OCI-LY7 (cell line): ENCODE results near the gene CRB1. TPM values are rescaled to one million over a fixed set of nuclear protein-coding genes. Genes with fewer than 3 reads are reported as not detected.

ENCODE experiments used
- BruUV-seq: library from RNA; stranded (reverse); fragments of 400-500 nt; replicated peaks from 2 replicates; lab custom pipeline; 2021; lab: Mats Ljungman, UMichigan
- CTCF ChIA-PET: fragments of 300-600 bp; sonication (Branson Sonifier 250); formaldehyde crosslinking; loops from one replicate; lab custom pipeline; 2022; ENCODE audit warnings: antibody characterized with exemption; ENCODE audit not compliant: unreplicated experiment; lab: Charles Lee
- POLR2A ChIA-PET: fragments of 300-600 bp; sonication (Branson Sonifier 250); formaldehyde crosslinking; loops from one replicate; lab custom pipeline; 2022; ENCODE audit warnings: antibody characterized with exemption; lab: Charles Lee
- DNase-seq: peaks from one replicate; pipeline ENCODE4 v3.0.0-alpha.2; 2015; ENCODE audit warnings: low spot score
- H2AFZ ChIP-seq: fragments of 200-600 bp; sonication (generic), shearing (Covaris generic); 2 replicates; pipeline ENCODE4 v1.6.1; 2014; ENCODE audit warnings: mild to moderate bottlenecking, antibody characterized with exemption, low read length, moderate library complexity
- H3K27ac ChIP-seq: fragments of 200-600 bp; sonication (generic); 2 replicates; pipeline ENCODE4 v1.5.1; 2014; ENCODE audit warnings: mixed run types, low read depth, mild to moderate bottlenecking, moderate library complexity, low read length, inconsistent platforms; ENCODE audit not compliant: poor library complexity, severe bottlenecking
- H3K36me3 ChIP-seq: fragments of 200-600 bp; sonication (generic); 2 replicates; pipeline ENCODE4 v1.6.1; 2014; ENCODE audit warnings: mild to moderate bottlenecking, antibody characterized with exemption, low read length, moderate library complexity, mixed read lengths; ENCODE audit not compliant: insufficient read depth
- H3K4me1 ChIP-seq: fragments of 200-600 bp; sonication (generic); 2 replicates; pipeline ENCODE4 v1.5.1; 2014; ENCODE audit warnings: mild to moderate bottlenecking, low read length; ENCODE audit not compliant: insufficient read depth, poor library complexity, severe bottlenecking
- H3K4me2 ChIP-seq: fragments of 200-600 bp; sonication (generic); 2 replicates; pipeline ENCODE4 v1.6.1; 2014; ENCODE audit warnings: mild to moderate bottlenecking, low read length
- H3K4me3 ChIP-seq: fragments of 200-600 bp; sonication (generic); 2 replicates; pipeline ENCODE4 v1.5.1; 2014; ENCODE audit warnings: mild to moderate bottlenecking, low read depth, low read length; ENCODE audit not compliant: poor library complexity, severe bottlenecking
- H3K79me2 ChIP-seq: fragments of 200-600 bp; sonication (generic); 2 replicates; pipeline ENCODE4 v1.6.1; 2016; ENCODE audit warnings: low read depth, mild to moderate bottlenecking, low read length, moderate library complexity, mixed read lengths; ENCODE audit not compliant: insufficient read depth
- H3K9me2 ChIP-seq: fragments of 200-600 bp; sonication (generic); 2 replicates; pipeline ENCODE4 v1.6.1; 2016; ENCODE audit warnings: mild to moderate bottlenecking, low read length, mixed read lengths; ENCODE audit not compliant: insufficient read depth
- H3K9me3 ChIP-seq: fragments of 200-600 bp; sonication (generic); 2 replicates; pipeline ENCODE4 v1.6.1; 2014; ENCODE audit warnings: mild to moderate bottlenecking, mixed run types, low read length, mixed read lengths
- H4K20me1 ChIP-seq: fragments of 200-600 bp; sonication (generic); 2 replicates; pipeline ENCODE4 v1.6.1; 2014; ENCODE audit warnings: mild to moderate bottlenecking, antibody characterized with exemption, low read length, moderate library complexity, mixed read lengths; ENCODE audit not compliant: insufficient read depth
- EZH2phosphoT487 ChIP-seq: fragments of 200-600 bp; sonication (generic); IDR thresholded peaks from 2 replicates; pipeline ENCODE4 v1.6.1; 2018; ENCODE audit warnings: low read depth, borderline replicate concordance, mild to moderate bottlenecking, mixed run types, antibody characterized with exemption, low read length, moderate library complexity, mixed read lengths
- intact Hi-C: fragments of 100-400 bp; cut with micrococcal nuclease; formaldehyde crosslinking; loops from one replicate; pipeline ENCODE4 v1.10.0; 2022; ENCODE audit not compliant: unreplicated experiment
- total RNA-seq, 2 experiments: library from RNA; depleted of rRNA in 1 of 2; stranded (reverse); fragments of >200 nt in 1 of 2; shearing (Covaris generic) in 1 of 2; gene quantifications; 2 replicates each; pipeline ENCODE4 v1.2.3, GENCODE V29; 2014 to 2022
- TF ChIP-seq, protein P1 (sequence below): fragments of 200-600 bp; sonication (generic); conservative IDR thresholded peaks from 2 replicates; pipeline ENCODE4 v1.5.1; 2014; ENCODE audit warnings: mild to moderate bottlenecking, antibody characterized with exemption, low read length, moderate library complexity, mixed read lengths

The CRB1 gene
- total RNA-seq, 2 experiments from 2014 or later: 0.25 TPM; not detected in 1

DNA sequence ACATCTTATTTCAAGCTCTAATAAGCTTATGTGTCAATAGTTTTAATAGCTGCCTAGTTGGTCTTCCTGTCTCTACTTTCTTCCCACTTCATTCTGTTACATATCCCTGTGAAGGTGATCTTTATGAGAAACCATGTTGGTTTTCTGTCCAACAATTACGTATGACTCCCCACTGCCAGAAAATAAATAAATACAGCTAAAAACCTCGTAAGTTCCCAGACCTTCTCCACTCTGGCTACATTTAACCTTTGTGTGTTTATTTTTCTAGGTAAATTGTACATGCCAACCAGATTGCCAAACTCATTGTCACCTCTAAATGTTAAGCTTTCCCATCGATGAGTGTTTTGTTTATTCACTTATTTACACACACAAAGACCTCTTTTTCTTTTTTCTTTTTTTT is 147.2 kb downstream of the CRB1 start:
- CTCF ChIA-PET: no interaction called here
- no peaks in the 10 kb centered on the region for H3K79me2 ChIP-seq
- no peaks in the 10 kb centered on the region for H3K9me2 ChIP-seq
- no TSS peak for BruUV-seq
- H4K20me1 ChIP-seq: no peaks in the 10 kb centered on the region
- intact Hi-C loops: no loop called here
- H3K9me3 ChIP-seq: no peaks in the 10 kb centered on the region
- H3K4me3 ChIP-seq: no peak overlapping the region
- H3K4me2 ChIP-seq: no peak overlapping the region
- no peak overlapping the region for H3K27ac ChIP-seq
- no peaks in the 10 kb centered on the region for H3K4me1 ChIP-seq
- TF ChIP-seq, protein P1, sequence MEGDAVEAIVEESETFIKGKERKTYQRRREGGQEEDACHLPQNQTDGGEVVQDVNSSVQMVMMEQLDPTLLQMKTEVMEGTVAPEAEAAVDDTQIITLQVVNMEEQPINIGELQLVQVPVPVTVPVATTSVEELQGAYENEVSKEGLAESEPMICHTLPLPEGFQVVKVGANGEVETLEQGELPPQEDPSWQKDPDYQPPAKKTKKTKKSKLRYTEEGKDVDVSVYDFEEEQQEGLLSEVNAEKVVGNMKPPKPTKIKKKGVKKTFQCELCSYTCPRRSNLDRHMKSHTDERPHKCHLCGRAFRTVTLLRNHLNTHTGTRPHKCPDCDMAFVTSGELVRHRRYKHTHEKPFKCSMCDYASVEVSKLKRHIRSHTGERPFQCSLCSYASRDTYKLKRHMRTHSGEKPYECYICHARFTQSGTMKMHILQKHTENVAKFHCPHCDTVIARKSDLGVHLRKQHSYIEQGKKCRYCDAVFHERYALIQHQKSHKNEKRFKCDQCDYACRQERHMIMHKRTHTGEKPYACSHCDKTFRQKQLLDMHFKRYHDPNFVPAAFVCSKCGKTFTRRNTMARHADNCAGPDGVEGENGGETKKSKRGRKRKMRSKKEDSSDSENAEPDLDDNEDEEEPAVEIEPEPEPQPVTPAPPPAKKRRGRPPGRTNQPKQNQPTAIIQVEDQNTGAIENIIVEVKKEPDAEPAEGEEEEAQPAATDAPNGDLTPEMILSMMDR: no peak
- TF ChIP-seq EZH2phosphoT487: no peak
- DNase-seq: no peak
- no peak overlapping the region for H2AFZ ChIP-seq
- H3K36me3 ChIP-seq: no peaks in the 10 kb centered on the region
- POLR2A ChIA-PET: interaction anchor here (0.6 kb wide), 1 partner anchor 768 kb away, joined by 3 read pairs; no protein-coding TSS in a partner anchor

DNA sequence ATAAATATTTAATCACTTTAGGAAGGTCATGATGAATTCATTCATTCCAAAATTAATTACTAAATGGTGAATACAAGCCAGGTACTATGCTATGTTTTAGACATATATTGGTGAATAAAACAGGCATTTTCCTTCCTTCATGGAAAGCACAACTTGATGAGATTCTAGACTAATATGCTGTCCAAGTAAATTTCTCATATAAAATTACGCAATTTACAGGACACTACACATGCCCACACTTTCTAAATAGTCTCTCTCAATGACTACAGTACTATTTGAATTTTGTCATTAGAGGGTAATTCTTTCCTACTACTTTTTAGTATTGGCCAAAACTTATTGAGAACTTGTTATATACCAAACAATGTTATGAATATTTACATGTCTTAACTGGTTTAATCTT is 150.6 kb downstream of the CRB1 start:
- DNase-seq: no peak
- no TSS peak for BruUV-seq
- Histone ChIP-seq H4K20me1 (no peaks in the 10 kb centered on the region), H3K27ac (no peak overlapping the region), H3K4me1 (no peaks in the 10 kb centered on the region), H3K9me3 (no peaks in the 10 kb centered on the region), H3K36me3 (no peaks in the 10 kb centered on the region), H2AFZ (no peak overlapping the region), H3K9me2 (no peaks in the 10 kb centered on the region), H3K4me2 (no peak overlapping the region), H3K79me2 (no peaks in the 10 kb centered on the region), H3K4me3 (no peak overlapping the region)
- ChIA-PET CTCF (no interaction called here), POLR2A (no interaction called here)
- no peak for TF ChIP-seq EZH2phosphoT487
- TF ChIP-seq, protein P1: no peak
- intact Hi-C loops: no loop called here

DNA sequence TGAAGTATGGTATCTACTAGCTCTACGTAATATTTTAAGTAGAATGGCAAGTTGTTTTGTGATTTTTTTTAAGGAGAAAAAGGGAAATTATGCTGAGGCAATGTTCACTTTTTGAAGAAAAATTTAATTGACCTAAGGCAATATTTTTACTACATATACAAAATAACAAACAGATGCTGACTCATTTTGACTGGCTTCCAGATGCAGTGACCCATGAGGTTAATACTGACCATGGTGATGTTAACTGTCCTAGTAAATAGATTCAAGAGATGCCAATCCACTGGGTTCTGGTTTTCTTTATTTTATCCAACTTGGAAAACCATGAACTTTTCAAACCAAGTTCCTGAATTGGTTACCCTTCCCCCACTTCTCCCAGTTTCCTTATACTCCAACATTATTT is 154.9 kb downstream of the CRB1 start:
- no TSS peak for BruUV-seq
- TF ChIP-seq EZH2phosphoT487: no peak
- TF ChIP-seq, protein P1: no peak
- intact Hi-C loops: no loop called here
- ChIA-PET POLR2A (interaction anchor here (0.6 to 0.7 kb wide), 4 partner anchors 96 to 865 kb away, joined by 3 to 4 read pairs (median 3); no protein-coding TSS in a partner anchor), CTCF (no interaction called here)
- no peaks in the 10 kb centered on the region for H3K9me3 ChIP-seq
- no peak for DNase-seq
- H2AFZ ChIP-seq: no peak overlapping the region
- H3K27ac ChIP-seq: no peak overlapping the region
- H3K9me2 ChIP-seq: no peaks in the 10 kb centered on the region
- H3K4me3 ChIP-seq: no peak overlapping the region
- no peaks in the 10 kb centered on the region for H4K20me1 ChIP-seq
- H3K79me2 ChIP-seq: no peaks in the 10 kb centered on the region
- no peaks in the 10 kb centered on the region for H3K4me1 ChIP-seq
- H3K36me3 ChIP-seq: no peaks in the 10 kb centered on the region
- no peak overlapping the region for H3K4me2 ChIP-seq
